Kidney epithelial cell (primary cell): ENCODE measurements around the gene RGS19. TPM values are rescaled to one million over a fixed set of nuclear protein-coding genes. Genes with fewer than 3 reads are reported as not detected.

ENCODE experiments used
- DNase-seq: peaks from one replicate; pipeline ENCODE4 v3.0.0-alpha.2; 2010; ENCODE audit warnings: low read depth
- H3K27me3 ChIP-seq: 2 replicates; pipeline ENCODE4 v1.6.0; 2011; ENCODE audit warnings: low read length; ENCODE audit not compliant: control insufficient read depth, insufficient read depth
- H3K36me3 ChIP-seq: 2 replicates; pipeline ENCODE4 v1.5.1; 2011; ENCODE audit warnings: low read length; ENCODE audit not compliant: control insufficient read depth, insufficient read depth
- H3K4me3 ChIP-seq: 2 replicates; pipeline ENCODE4 v1.5.1; 2011; ENCODE audit warnings: low read depth, mild to moderate bottlenecking, control low read depth, low read length
- CTCF ChIP-seq: IDR thresholded peaks from 2 replicates; pipeline ENCODE4 v1.5.1; 2011; ENCODE audit warnings: mild to moderate bottlenecking, moderate library complexity, low read length, control low read depth, inconsistent platforms; ENCODE audit not compliant: insufficient read depth, poor library complexity, severe bottlenecking
- total RNA-seq: library from RNA; depleted of rRNA; stranded (reverse); fragments of >200 nt; gene quantifications from 2 replicates; pipeline ENCODE4 v1.2.3, GENCODE V29; 2015

The RGS19 gene
- total RNA-seq, 1 donor from 2014 or later = 14.1 TPM

- no peak overlapping the region for H3K4me3 ChIP-seq
- no peak for DNase-seq
- TF ChIP-seq CTCF = no peak
- H3K27me3 ChIP-seq = peaks cover 56% of the 10 kb centered on the region
- H3K36me3 ChIP-seq = no peaks in the 10 kb centered on the region
Measured at GRCh38 chr20:64104667-64105451, 25.5 kb upstream of the RGS19 start.

GRCh38 chr20:64103871-64104666, 24.8 kb upstream of the RGS19 start:
- H3K36me3 ChIP-seq = no peaks in the 10 kb centered on the region
- no peak for DNase-seq
- peaks cover 55% of the 10 kb centered on the region for H3K27me3 ChIP-seq
- no peak overlapping the region for H3K4me3 ChIP-seq
- TF ChIP-seq CTCF = no peak

GRCh38 chr20:64102647-64103354, 23.5 kb upstream of the RGS19 start:
- Histone ChIP-seq H3K4me3 (no peak overlapping the region), H3K36me3 (no peaks in the 10 kb centered on the region), H3K27me3 (peaks cover 53% of the 10 kb centered on the region)
- DNase-seq = no peak
- no peak for TF ChIP-seq CTCF

- TF ChIP-seq CTCF = peak; percentile 60
Measured at GRCh38 chr20:64101731-64102621, 22.7 kb upstream of the RGS19 start.

GRCh38 chr20:64100946-64101688, 21.8 kb upstream of the RGS19 start:
- H3K27me3 ChIP-seq = peaks cover 49% of the 10 kb centered on the region

More at GRCh38 chr20:64101731-64102621, 22.7 kb upstream of the RGS19 start:
- Histone ChIP-seq H3K4me3 (peak overlapping the region; percentile 12), H3K36me3 (no peaks in the 10 kb centered on the region), H3K27me3 (peaks cover 49% of the 10 kb centered on the region)
- no peak for DNase-seq

More at GRCh38 chr20:64100946-64101688, 21.8 kb upstream of the RGS19 start:
- no peak for TF ChIP-seq CTCF
- H3K36me3 ChIP-seq = no peaks in the 10 kb centered on the region
- no peak for DNase-seq
- no peak overlapping the region for H3K4me3 ChIP-seq
